GM21515 (cell line): ENCODE results near the gene PUM2.

ENCODE experiments used
- ATAC-seq: cut with Tn5 transposase; IDR thresholded peaks from one replicate; pipeline ENCODE4 v1.9.1; 2021; ENCODE audit not compliant: unreplicated experiment

PUM2 gene

GRCh38 chr2:20218331-20219320 is 132.0 kb downstream of the PUM2 start:
- ATAC-seq, result no peak

DNA sequence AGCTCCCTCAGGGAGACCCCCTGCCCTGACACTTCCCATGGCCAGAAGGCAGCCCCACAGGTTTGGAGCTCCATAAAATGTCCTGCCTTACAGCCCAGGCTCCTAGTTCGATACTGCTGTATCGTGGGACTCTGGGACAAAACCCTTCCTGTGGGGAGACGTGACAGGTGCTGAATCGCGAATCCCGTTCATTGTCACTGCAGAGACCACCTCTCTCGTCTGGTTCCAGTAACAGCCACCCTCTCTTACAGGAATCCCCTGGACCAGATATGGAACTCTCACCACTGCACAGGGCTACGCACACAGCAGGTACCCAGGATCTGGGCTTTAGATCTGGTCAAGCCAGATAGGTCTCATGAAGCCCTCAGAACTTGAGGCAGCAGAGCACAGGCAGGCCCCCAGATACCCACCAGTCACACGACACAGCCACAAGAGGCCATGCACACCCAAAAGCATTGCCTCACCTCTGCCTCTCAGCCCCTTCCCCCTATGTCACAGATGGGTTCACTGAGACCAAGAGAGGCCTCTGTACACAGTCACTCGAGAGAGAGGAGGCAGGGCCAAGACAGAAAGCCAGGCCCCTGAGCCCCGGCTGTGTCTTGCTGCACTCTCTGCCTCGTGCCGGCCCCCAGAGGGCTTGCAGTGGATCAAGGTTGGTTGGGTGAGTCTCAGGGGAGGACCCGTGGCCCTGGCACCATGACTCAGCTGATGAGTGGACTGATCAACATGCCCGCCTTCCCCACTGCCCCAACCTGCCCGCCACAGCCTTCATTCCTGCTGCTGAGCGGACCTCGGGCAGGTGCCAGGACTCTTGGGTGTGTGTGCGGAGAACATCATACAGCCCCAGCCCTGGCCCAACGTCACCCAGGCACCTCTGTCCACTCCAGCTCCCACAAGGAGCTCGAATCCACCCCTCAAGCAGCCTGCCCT is 133.3 kb downstream of the PUM2 start:
- ATAC-seq, result no peak

DNA sequence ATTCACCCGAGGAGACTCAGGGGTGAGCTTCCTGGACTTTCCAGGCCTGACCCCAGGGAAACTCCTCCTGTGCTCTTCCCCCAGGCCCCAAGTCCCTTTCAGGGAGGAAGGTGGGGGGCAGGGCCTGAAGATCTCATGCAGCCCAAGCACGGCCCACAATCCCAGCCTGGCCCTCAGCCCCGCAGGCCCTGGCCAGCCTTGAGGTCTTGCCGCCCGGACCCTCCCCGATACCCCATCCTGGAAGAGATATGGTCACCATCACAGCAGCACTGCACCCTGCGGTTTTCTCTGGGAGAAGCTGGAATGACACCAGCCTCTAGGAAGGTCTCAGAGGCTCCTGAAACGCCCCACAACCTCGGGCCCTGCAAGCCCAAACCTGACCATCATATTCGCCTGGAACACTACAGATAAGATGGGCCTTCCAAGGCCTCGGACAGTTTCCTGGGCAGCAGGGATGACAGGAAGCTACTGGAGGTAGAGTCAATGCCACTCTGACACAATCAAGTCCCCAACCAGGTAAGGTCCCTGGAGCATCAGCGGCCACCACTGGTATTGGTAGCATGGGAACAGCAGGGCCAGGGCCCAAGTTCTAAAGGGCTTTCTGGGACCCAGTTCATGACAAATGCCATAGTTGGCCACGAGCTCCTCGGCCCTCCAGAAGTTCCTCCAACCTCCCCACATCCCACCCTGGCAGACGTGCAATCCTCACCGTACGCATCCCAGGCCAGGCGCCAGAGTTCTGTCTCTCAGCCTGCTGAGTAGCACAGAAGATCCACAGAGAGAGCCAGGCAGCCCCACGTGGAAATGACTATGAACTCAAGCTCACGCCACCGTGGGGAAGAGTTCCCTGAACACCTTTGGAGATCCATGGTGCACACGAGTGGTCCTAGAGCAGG is 134.3 kb downstream of the PUM2 start:
- no peak for ATAC-seq

DNA sequence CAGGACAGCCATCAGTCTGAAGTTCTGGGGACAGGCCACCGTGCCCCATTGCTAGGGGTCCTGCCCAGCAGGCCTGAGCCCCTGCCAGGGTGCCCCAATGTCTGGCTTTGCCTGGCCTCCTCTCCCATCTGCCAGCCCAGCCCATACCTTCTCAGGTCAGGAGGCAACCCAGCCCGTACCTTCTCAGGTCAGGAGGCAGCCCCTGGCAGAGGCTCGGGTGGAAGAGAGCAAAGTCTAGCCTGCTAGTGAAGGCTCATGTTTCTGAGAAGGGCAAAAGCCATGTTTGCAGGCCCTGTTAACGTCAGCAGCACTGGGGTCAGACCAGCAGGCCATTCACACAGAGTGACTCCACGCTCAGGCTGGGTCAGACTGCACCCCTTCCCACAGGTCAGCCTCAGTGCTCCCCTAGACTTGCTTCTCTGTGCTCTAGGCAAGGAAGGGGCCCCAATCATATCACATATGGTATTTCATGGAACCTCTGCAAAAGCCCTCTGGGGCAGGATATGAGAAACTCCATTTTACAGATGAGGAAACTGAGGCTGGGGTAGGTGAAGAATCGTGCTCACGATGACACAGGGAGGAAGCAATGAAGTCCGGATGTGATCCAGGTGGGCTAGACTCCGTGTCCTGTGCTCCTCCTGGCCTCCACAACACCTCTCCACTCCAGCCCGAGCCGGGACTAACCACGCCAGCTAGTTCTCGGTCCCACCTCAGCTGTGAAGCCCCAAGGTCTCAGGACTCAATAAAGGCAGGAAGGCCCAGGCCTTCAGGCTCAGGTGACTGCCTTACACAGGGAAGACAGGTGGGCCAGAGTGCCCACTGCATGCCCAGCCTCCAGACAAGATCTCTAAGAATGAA is 135.2 kb downstream of the PUM2 start:
- no peak for ATAC-seq

DNA sequence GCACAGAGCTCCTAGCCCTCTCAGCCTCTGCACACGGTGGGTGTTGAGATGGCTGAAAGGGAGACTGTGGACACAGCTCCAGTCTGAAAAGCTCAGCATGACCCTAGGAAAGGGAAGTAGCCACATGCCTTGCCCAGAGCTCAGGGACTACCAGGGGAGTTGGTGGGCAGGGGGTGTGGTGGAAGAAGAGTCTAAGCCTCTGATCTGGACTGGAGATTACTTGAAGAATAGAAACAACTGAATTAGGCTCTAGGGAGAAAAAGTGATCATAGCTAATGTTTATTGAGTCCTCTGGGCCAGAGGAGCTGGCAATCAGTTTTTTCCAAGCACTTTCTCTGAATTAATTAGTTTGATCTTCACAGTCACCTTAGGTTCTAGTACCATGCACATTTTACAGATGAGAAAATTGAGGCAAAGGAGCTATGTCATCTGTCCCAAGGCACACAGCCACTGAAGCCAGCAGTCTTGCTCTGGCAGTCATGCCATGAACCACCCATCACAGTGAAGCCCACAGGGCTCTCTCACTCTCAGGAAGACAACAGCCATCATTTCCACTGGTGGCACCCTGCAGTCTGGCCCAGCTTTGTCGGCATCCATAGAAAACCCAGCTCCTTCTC is 136.0 kb downstream of the PUM2 start:
- ATAC-seq, result no peak

DNA sequence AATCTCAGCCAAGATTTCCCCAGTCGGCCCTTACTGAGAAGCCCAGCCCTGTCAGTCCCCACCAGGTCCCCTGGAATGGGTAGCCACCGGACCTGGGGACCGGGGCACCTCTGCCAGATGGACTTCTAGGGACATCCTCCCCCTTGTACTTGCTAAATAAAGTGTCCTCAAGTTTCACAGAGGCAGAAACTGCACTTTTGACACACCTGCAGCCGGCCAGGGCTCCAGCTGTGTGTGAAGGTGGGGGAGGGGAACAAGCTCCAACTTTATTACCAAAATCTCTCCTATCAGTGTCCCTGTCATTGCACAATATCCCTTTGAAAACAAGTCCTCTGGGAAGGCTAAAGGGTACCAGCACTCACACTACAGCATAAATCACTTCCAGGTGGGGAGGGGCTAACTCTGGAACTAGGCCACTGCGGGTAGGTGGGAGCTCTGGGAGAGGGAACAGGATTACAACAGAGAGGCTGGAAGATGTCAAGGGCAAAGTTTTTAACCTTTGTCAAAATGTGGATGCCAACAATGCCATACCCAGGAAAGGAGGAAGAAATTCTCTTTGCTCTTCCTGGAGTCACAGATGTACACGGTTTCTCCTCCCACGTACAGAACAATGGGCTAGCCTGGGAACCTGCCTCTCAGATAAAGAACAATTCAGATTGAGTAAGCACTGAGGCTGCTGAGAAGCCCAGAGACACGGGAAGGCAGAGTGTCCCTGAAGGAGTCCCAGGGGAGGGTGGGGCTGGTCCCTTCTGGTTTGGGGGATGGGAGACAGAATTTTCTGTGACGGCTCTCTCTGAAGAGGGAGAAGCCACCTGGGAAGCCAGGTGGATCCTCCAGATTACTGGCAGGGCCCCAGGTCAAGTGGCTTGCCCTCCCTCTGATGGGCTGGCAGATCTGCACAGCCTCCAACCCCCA is 136.7 kb downstream of the PUM2 start:
- peak; percentile 37 for ATAC-seq

- ATAC-seq, result no peak
Observed at GRCh38 chr2:20212871-20213503, 137.7 kb downstream of the PUM2 start.

DNA sequence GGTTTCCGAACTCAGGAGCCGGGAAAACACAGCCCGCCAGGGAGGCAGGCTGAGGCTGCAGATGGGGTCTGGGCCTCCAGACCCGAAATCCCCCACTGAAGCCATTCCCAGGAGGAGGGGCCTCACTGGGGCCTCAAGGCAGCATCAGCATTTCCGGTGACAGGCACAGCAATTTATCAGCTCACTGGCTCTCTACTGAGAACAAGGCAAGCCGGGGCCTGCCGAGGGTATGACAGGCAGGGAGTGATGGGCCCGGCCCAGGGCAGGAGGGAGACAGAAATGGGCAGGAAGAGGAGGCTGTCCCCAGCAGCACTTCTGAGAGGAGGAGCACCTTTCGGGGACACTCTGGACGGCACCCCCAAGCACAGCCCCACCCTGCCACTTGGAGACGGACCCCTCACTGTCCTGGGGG is 138.2 kb downstream of the PUM2 start:
- no peak for ATAC-seq

DNA sequence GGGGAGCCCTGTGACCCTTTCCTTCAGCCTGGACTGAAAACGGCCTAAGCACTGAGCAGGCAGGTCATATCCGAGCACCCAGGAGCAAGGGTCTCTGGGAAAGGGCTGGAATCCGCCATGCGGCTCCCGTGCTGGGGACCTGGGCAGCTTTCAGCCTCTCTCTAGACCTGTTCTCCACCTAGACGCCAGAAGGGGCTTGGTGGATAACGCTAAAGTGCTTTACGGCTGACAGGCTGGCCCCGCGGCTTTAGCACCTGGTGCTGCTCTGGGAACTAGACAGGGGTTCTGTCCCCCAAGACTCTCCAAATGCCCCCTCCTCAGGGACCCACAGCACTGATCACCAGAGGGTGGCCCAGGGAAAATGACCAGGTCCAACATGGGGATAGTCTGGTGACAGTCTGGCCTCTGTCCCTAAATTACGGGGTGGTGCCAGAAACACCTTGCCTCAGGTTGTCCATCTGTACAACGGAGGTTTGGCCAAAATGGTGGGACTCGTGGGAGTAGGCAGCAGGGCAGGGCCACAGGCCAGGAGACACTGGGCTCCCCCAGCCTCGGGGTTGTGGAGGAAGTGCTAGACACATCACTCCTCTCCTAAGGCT is 138.7 kb downstream of the PUM2 start:
- no peak for ATAC-seq

GRCh38 chr2:20211420-20211819 is 139.2 kb downstream of the PUM2 start:
- no peak for ATAC-seq

GRCh38 chr2:20210462-20210861 is 140.2 kb downstream of the PUM2 start:
- no peak for ATAC-seq

DNA sequence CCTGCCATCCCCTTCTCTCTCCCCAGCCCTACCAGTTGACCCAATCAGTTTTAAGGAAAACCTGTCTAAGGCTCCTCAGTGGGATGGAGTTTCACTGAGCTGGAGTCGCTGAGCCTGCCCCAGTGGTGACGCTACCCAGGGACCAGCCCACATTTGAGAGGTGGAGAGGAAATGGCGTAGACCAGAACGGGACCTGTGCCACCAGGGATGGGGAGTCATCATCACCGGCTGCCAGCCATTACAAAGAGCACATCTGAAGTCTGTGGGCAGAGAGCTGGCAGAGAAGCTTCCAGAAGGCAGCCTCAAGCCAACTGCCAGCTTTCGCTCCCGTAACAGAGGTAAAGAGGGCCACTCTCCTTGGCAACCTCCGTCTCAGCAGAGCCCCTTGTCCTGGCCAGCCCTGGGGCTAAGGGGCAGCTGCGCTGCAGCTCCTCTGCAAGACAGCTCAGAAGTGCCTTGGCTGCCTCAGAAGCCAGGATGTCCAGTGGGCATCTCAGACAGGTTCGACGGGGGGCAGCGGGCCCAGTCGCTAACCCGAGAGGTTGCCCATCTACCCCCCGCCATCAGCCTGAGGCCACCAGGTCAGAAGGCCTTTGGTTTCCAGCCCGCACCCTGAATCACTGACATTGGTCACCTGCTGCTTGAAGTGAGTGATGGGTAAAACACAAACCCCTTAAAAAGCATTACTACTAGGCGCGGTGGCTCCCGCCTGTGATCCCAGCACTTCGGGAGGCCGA is 141.1 kb downstream of the PUM2 start:
- no peak for ATAC-seq

DNA sequence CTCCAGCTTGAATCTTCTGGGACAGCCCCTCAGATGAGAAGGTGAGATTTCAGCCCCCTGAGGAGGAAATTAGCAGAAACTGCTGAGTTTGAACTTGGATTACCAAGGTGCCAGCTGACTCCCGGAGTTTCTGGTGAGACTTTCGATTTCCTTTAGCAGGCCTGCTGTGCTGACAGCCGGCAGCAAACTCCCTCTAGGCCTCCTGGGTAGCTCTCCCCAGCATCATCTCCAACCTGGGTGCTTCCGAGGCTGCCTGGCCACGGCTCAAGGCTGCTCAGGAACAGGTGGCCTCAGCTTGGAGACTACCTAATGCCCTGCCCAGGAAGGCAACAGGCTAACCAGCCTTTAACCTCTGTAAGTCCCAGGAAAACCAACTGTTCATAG is 142.2 kb downstream of the PUM2 start:
- ATAC-seq, result no peak

GRCh38 chr2:20207051-20207450 is 143.6 kb downstream of the PUM2 start:
- peak; percentile 63 for ATAC-seq

- ATAC-seq, result no peak
Observed at GRCh38 chr2:20205915-20206524, 144.6 kb downstream of the PUM2 start.

GRCh38 chr2:20205069-20205468 is 145.6 kb downstream of the PUM2 start:
- no peak for ATAC-seq
